ENCODE data around the gene CCBE1. TPM values are rescaled to one million over a fixed set of nuclear protein-coding genes. Genes with fewer than 3 reads are reported as not detected.

The CCBE1 gene
- polyA plus RNA-seq, 1 of the 3 experiments (the other 2 are of a cell fraction), result 5.0 TPM

DNA sequence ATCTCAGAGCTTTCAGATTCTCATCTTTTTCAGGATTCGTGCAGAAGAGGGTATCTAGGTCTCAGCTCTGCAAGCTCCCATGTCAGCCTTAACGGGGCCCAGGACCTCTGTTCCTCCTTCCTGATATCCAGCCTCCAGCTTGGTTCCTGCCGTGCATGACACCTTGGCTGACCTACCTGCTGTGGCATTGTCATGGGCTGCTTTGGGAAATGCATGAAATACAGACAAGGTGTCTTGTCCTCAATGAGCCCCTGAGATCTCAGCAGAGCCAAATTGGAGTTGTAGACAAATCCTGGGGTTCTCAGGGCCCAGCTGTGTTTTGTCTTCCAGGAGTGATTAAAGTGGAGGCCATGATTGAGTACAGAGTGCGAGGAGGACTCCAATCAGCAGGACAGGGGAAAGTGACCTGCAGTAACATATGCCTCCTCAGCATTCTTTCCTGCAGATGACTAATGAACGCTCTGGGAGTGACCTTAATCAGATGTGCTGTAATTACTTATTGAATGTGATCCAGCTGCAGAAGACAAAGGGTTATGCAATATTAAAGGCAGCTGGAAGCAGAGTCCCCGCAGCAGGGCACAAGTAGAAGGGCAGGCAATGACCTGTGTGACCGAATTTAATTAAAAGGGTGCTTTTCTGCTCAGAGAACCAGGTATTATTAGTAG is 141.1 kb downstream of the CCBE1 start (continued):
- TF ChIP-seq SMC3 (IDR thresholded peaks at IDR 0.05; ENCODE audit: low read depth, low read length), result no peak
- no peak for TF ChIP-seq NFIC (IDR thresholded peaks at IDR 0.05; ENCODE audit: borderline replicate concordance)
- TF ChIP-seq ELF1 (IDR thresholded peaks at IDR 0.05), result no peak

- TF ChIP-seq SIN3A (IDR thresholded peaks at IDR 0.05; ENCODE audit: borderline replicate concordance, low read depth, low read length) (no peak), TEAD4 (IDR thresholded peaks at IDR 0.05; ENCODE audit: borderline replicate concordance, insufficient read depth) (no peak), RFX5 (IDR thresholded peaks at IDR 0.05; ENCODE audit: low read length) (no peak), NFIC (IDR thresholded peaks at IDR 0.05; ENCODE audit: borderline replicate concordance) (no peak), RCOR1 (IDR thresholded peaks at IDR 0.05; ENCODE audit: low read length) (no peak), EP300 (IDR thresholded peaks at IDR 0.05; ENCODE audit: borderline replicate concordance in 1 of 2, low read depth in 1 of 2, low read length in 1 of 2) (no peak), FOXJ3 (CRISPR knock-in tag; IDR thresholded peaks at IDR 0.05) (no peak), CHD2 (IDR thresholded peaks at IDR 0.05; ENCODE audit: low read length, partially characterized antibody) (no peak), TAF1 (IDR thresholded peaks at IDR 0.05; ENCODE audit: borderline replicate concordance, low read depth, low read length) (no peak), RAD21 (IDR thresholded peaks at IDR 0.05; ENCODE audit: low read length) (no peak), GATA2 (CRISPR knock-in tag; IDR thresholded peaks at IDR 0.05) (no peak), ZBTB33 (IDR thresholded peaks at IDR 0.05; ENCODE audit: borderline replicate concordance, low read depth) (no peak), GABPA (IDR thresholded peaks at IDR 0.05; ENCODE audit: low read depth) (no peak), IRF3 (IDR thresholded peaks at IDR 0.05; ENCODE audit: low read depth, low read length) (no peak), FOXM1 (IDR thresholded peaks at IDR 0.05; ENCODE audit: low read depth) (no peak)
- TF ChIP-seq, protein P1, sequence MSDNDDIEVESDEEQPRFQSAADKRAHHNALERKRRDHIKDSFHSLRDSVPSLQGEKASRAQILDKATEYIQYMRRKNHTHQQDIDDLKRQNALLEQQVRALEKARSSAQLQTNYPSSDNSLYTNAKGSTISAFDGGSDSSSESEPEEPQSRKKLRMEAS (IDR thresholded peaks at IDR 0.05; ENCODE audit: low read depth), result no peak
- TF ChIP-seq, protein P2, sequence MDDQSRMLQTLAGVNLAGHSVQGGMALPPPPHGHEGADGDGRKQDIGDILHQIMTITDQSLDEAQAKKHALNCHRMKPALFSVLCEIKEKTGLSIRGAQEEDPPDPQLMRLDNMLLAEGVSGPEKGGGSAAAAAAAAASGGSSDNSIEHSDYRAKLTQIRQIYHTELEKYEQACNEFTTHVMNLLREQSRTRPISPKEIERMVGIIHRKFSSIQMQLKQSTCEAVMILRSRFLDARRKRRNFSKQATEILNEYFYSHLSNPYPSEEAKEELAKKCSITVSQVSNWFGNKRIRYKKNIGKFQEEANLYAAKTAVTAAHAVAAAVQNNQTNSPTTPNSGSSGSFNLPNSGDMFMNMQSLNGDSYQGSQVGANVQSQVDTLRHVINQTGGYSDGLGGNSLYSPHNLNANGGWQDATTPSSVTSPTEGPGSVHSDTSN (IDR thresholded peaks at IDR 0.05), result no peak
- Histone ChIP-seq H3K9me2 (no peaks in the 10 kb centered on the region), H3K4me3 (ENCODE audit: low read depth in 2 of 2, low read length in 1 of 2) (no peak overlapping the region), H4K20me1 (ENCODE audit: insufficient read depth) (no peaks in the 10 kb centered on the region), H3K4me2 (no peak overlapping the region), H3K27me3 (ENCODE audit: insufficient read depth) (no peaks in the 10 kb centered on the region), H3K4me1 (ENCODE audit: control insufficient read depth in 1 of 2, insufficient read depth in 2 of 2, low read depth in 1 of 2, low read length in 1 of 2) (peaks cover 0 to 41% of the 10 kb centered on the region in 2 experiments; a peak in 2 of 4 replicates), H3K9ac (no peak overlapping the region), H3K27ac (ENCODE audit: low read depth in 2 of 2, low read length in 1 of 2) (no peak overlapping the region), H2AFZ (ENCODE audit: low read depth) (no peak overlapping the region), H3F3A (replicated peaks; ENCODE audit: insufficient read depth) (no peaks in the 10 kb centered on the region), H3K9me3 (no peaks in the 10 kb centered on the region), H3K79me2 (ENCODE audit: insufficient read depth) (no peaks in the 10 kb centered on the region), H3K36me3 (replicated peaks in 1 of 2; ENCODE audit: control insufficient read depth in 1 of 2, insufficient read depth in 2 of 2, low read length in 1 of 2) (no peaks in the 10 kb centered on the region)
- POLR2A ChIA-PET, result no interaction called here
- WGBS (ENCODE audit: low lambda C conversion rate), result 49% methylated on average over 2 of the region's 2 CpGs
- no peak for DNase-seq
- CTCF ChIA-PET, result interaction anchor here (1.3 to 4.2 kb wide), 2 partner anchors 69 to 268 kb away, joined by 3 to 15 read pairs; no protein-coding TSS in a partner anchor
Measured at GRCh38 chr18:59554796-59555335, 142.4 kb downstream of the CCBE1 start.
